T-helper 1 cell treated with Interleukin-12 subunit alpha and Interleukin-12 subunit beta and Interleukin-4 antibody, amounts not matched to agents 30 μg/mL and 1 μg/mL, for 36 hours (primary cell): ENCODE data around the gene TOR1AIP2.

Experiments used
- H3K27ac Mint-ChIP-seq: one replicate; pipeline ENCODE4 v1.8.0; 2021; ENCODE audit warnings: mild to moderate bottlenecking, mixed read lengths
- H3K27me3 Mint-ChIP-seq: one replicate; pipeline ENCODE4 v1.8.0; 2021; ENCODE audit warnings: low read depth, mixed read lengths
- H3K36me3 Mint-ChIP-seq: one replicate; pipeline ENCODE4 v1.8.0; 2021; ENCODE audit warnings: low read depth, mixed read lengths
- H3K4me1 Mint-ChIP-seq: one replicate; pipeline ENCODE4 v1.8.0; 2021; ENCODE audit warnings: low read depth, mixed read lengths
- H3K4me3 Mint-ChIP-seq: one replicate; pipeline ENCODE4 v1.8.0; 2021; ENCODE audit warnings: mild to moderate bottlenecking, moderate library complexity, mixed read lengths
- H3K9me3 Mint-ChIP-seq: one replicate; pipeline ENCODE4 v1.8.0; 2021; ENCODE audit warnings: mixed read lengths

The TOR1AIP2 gene

DNA sequence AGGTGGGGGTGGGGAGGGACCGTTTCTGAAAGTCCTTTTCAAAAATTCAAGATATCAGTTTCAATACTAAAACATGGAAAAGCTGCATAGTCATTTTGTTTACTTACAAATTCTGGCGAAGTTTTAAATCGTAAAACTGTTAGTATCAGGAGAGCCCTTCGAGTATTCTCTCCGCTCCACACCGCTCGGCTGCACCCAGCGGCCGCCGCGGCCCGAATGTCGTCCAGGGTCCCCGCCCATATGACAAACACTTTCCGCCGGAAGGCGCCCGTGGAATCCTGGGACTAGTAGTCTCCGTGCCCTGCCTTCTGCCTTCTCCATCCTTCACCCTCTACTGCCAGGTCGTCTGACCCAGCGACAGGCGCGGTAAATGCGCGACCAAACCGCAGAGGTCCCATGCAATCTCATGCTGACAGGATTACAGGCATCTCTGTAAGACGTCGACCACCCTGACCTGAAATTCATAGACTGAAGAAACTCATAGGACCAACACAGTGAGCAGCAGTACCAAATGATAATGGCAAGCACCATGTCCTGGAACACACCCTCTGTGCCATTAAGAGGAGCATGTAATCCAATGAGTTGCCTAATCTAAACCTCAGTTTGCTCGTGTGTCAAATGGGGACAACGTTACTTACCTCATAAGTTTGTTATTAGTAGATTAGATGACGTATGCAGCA, at the start of gene TOR1AIP2:
TSS of gene TOR1AIP2 (minus strand) at position 218 of the 680 bp plus-strand sequence. CDS start 25,138 bp downstream, outside the sequence.
- Mint-ChIP-seq H3K27me3 (no peaks in the 10 kb centered on the region), H3K36me3 (peaks cover 16% of the 10 kb centered on the region), H3K9me3 (no peaks in the 10 kb centered on the region), H3K4me1 (peaks cover 34% of the 10 kb centered on the region), H3K4me3 (peak within 1 kb of the TSS; percentile 90), H3K27ac (peak within 1 kb of the TSS; percentile 89)

DNA sequence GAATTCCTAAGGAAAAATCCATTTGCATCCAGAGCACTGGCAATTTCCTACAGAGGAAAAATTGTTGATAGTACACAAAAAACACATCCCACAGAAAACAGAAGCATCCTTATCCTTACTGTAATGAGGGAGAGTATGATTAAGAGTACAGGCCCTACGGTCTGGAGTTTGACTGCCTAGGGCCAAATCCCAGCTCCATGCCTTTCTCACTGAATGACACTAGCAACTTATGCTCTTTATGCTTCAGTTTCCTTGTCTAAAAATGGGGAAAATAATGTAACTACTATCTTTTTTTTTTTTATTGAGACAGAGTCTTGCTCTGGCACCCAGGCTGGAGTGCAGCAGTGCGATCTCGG, 49.2 kb upstream of the TOR1AIP2 start:
- no peak overlapping the region for H3K4me3 Mint-ChIP-seq

DNA sequence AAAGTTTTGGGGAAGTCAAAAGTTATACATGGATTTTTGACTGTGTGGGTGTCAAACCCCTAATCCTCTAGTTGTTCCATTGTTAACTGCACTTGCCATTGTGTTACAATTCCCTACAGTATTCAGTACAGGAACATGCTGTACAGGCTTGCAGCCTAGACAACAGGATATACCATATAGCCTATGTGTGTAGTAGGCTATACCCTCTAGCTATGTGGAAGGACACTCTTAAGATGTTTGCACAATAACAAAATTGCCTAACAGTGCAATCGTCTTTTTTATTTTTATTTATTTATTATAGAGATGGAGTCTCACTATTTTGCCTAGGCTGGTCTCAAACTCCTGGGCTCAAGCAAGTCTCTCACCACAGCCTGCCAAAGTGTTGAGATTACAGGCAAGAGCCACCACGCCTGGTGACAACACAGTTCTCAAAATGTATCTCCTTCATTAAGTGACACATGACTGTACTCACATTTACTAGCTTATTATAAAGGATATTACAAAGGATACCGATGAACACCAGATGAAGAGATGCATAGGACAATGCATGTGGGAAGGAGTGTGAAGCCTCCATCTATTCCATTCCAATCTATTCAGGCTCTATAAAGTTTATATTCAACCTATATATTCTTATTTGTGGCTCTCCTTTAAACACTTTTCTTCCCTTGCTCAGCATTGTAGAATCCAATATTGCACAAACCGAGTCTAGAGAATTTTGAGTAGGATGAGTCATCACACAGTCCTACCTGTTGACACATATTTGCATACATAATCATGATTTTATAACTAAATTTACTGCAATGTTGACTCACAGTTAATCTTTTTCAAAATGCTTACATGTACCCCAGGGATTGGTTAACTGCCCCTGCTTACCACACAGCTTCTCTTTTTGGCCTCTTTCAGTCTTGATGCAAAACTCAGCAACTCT, 48.6 kb upstream of the TOR1AIP2 start:
- peaks cover 4% of the 10 kb centered on the region for H3K4me1 Mint-ChIP-seq

More for the DNA sequence above, 49.2 kb upstream of the TOR1AIP2 start:
- peaks cover 4% of the 10 kb centered on the region for H3K4me1 Mint-ChIP-seq
- no peak overlapping the region for H3K27ac Mint-ChIP-seq
- peaks cover 5% of the 10 kb centered on the region for H3K27me3 Mint-ChIP-seq
- no peaks in the 10 kb centered on the region for H3K9me3 Mint-ChIP-seq
- H3K36me3 Mint-ChIP-seq, result peaks cover 10% of the 10 kb centered on the region

DNA sequence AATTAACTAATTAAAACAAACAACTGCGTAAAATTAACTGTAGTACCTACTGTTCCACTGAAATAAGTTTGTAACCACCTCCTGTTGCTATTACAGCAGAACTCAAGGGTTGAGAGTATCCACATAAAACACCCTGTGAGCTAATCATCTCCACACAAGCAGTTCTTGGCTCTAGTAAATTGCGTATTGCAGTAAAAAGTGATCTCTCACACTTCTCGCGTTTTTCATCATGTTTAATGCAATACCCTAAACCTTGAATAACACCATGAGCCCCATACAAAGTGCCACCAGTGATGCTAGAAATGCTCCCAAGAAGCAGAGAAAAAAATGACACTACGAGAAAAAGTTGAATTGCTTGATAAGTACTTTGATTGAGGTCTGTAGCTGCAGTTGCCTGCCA, 47.7 kb upstream of the TOR1AIP2 start:
- Mint-ChIP-seq H3K9me3 (no peaks in the 10 kb centered on the region), H3K27ac (no peak overlapping the region), H3K4me1 (peaks cover 4% of the 10 kb centered on the region), H3K4me3 (no peak overlapping the region), H3K36me3 (peaks cover 16% of the 10 kb centered on the region), H3K27me3 (peaks cover 3% of the 10 kb centered on the region)

More for the DNA sequence above, 48.6 kb upstream of the TOR1AIP2 start:
- Mint-ChIP-seq H3K27me3 (peaks cover 5% of the 10 kb centered on the region), H3K4me3 (no peak overlapping the region), H3K9me3 (no peaks in the 10 kb centered on the region), H3K36me3 (peaks cover 13% of the 10 kb centered on the region), H3K27ac (no peak overlapping the region)

DNA sequence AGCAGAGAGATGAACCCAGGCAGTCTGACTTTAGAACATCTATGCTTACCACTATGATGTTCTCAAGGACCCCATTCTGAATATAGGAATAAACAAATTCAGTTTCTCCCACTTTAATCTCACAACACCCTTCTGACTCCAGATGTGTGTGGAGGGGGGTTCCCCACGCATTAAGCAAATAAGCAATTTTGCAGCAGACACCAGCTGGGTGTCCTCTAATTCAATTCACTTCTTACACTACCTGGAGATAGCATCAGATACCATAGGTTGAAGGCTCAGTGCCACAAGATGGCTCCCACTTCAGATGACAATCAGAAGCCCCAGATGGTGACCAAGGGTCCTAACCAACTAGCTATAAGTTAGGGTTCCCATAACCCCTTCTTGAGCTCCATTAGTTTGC, 46.7 kb upstream of the TOR1AIP2 start:
- H3K4me3 Mint-ChIP-seq, result no peak overlapping the region
- peaks cover 4% of the 10 kb centered on the region for H3K4me1 Mint-ChIP-seq
- peaks cover 23% of the 10 kb centered on the region for H3K36me3 Mint-ChIP-seq
- no peak overlapping the region for H3K27ac Mint-ChIP-seq
- no peaks in the 10 kb centered on the region for H3K9me3 Mint-ChIP-seq
- no peaks in the 10 kb centered on the region for H3K27me3 Mint-ChIP-seq

DNA sequence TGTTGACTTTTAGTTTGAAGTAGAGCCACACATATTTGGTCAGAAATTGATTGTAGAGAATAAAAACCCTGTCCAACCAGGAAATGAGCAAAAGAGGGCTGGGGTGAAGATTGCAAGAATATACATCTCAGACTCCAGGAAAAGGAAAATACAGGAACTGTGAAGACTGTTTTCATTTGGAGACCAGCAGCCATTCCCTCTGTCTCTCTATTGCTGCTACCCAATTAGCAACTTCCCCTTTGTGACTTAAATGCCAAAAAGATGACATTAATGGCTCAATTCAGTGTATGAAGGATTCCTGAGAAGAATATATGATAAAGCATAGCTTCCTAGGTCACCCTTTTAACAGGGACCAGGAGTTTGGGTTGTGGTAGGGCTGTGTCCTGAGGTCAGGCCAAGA, 45.4 kb upstream of the TOR1AIP2 start:
- Mint-ChIP-seq H3K4me1 (peaks cover 6% of the 10 kb centered on the region), H3K4me3 (no peak overlapping the region), H3K36me3 (peaks cover 32% of the 10 kb centered on the region), H3K9me3 (no peaks in the 10 kb centered on the region), H3K27ac (no peak overlapping the region), H3K27me3 (no peaks in the 10 kb centered on the region)

DNA sequence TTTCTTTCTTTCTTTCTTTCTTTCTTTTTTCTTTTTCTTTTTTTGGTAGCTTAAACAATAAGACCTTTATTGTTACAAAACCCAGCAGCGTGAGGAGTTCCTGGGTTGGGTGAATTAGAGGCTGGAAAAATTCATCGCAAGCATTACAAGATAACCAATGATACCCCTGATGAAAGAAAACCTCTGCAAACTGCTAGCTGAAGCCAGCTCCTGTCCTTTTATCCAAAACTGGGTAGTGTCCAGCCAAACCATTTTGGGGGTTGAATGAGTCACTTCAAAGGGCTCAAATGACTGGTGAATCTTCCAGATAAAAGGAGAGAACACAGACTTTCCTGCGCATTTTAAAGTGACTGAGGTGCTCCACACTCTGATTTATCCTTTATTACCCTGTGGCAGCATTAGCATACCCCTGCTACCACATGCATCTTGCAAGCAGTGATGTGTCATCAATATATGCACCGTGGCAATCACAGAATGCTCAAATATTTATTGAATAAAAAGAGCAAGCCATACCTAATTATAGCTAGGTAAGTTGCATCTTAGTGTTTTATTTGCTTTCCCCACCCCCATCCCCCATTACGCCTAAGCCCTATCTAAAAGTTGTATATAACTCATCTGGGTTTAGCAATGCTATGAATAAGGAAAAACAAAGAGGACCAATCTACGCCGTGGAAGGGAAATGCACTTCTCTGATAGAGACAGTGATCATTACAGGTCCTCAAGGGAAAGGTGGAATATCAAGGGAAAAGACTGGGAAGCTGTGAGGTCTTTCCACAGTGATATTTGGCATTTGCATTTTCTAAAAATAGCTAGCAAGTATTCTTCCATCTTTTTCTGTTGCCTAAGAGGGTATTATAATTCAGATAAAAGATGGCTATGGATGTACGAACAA, 44.6 kb upstream of the TOR1AIP2 start:
- H3K9me3 Mint-ChIP-seq, result no peaks in the 10 kb centered on the region
- H3K36me3 Mint-ChIP-seq, result peaks cover 40% of the 10 kb centered on the region
- H3K27me3 Mint-ChIP-seq, result no peaks in the 10 kb centered on the region
- H3K4me3 Mint-ChIP-seq, result no peak overlapping the region
- H3K4me1 Mint-ChIP-seq, result peaks cover 8% of the 10 kb centered on the region
- H3K27ac Mint-ChIP-seq, result no peak overlapping the region

DNA sequence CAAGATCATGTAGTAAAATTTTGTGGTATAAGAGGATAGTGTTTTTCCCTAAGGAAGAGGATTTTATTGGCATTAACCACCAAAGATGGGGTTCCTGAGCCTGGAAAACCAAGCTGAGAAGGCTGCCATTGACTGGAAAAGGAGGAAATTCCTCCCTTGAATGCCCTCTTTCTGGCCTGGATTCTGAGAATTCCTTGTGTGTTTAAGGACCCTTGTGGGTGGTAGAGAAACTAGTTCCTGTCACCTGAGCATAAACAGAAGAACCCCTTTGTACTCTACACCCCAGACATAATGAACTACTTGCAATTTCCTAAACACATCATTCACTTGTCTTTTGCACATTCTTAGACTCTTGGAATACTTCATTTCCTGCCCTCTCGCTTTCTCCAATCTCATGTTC, 43.9 kb upstream of the TOR1AIP2 start:
- Mint-ChIP-seq H3K9me3 (no peaks in the 10 kb centered on the region), H3K4me1 (peaks cover 8% of the 10 kb centered on the region), H3K36me3 (peaks cover 40% of the 10 kb centered on the region), H3K27ac (no peak overlapping the region), H3K27me3 (no peaks in the 10 kb centered on the region), H3K4me3 (no peak overlapping the region)

DNA sequence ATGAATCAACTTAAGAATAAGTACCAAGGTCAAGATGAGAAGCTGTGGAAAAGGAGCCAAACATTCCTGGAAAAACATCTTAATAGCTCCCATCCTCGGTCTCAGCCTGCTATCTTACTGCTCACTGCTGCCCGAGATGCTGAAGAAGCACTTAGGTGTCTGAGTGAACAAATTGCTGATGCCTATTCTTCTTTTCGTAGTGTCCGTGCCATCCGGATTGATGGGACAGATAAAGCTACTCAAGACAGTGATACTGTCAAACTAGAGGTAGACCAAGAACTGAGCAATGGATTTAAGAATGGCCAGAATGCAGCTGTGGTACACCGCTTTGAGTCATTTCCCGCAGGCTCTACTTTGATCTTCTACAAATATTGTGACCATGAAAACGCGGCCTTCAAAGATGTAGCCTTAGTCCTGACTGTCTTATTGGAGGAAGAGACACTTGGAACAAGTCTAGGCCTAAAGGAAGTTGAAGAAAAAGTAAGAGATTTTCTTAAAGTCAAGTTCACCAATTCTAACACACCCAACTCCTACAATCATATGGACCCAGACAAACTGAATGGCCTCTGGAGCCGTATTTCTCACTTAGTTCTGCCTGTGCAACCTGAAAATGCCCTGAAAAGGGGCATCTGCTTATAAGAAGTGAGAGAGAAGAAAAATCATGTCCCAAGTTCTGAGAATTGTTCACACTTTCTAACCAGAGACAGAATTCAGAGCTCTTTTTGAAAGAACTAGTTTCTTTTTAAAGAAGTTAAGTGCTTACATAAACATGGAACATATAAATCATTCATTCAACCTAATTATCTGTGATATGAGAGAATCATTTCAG, 40.2 kb upstream of the TOR1AIP2 start:
- Mint-ChIP-seq H3K27ac (no peak overlapping the region), H3K9me3 (no peaks in the 10 kb centered on the region), H3K4me1 (peaks cover 6% of the 10 kb centered on the region), H3K36me3 (peaks cover 45% of the 10 kb centered on the region), H3K4me3 (no peak overlapping the region), H3K27me3 (no peaks in the 10 kb centered on the region)

DNA sequence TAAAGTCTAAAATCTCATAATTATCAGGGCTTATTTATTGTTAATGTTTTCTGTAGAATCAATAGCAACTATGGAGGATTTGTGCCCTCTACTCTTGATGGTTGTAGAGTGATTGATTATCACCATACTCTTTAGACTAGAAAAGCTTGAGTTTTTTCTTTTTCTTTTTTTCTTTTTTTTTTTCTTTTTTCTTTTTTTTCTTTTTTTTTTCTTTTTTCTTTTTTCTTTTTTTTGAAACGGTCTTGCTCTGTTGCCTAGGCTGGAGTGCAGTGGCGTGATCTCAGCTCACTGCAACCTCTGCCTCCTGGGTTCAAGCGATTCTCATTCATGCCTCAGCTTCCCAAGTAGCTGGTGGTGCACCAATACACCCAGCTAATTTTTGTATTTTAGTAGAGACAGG, 34.2 kb upstream of the TOR1AIP2 start:
- Mint-ChIP-seq H3K4me1 (peaks cover 3% of the 10 kb centered on the region), H3K9me3 (no peaks in the 10 kb centered on the region), H3K27me3 (no peaks in the 10 kb centered on the region), H3K4me3 (no peak overlapping the region), H3K36me3 (peaks cover 20% of the 10 kb centered on the region), H3K27ac (no peak overlapping the region)

DNA sequence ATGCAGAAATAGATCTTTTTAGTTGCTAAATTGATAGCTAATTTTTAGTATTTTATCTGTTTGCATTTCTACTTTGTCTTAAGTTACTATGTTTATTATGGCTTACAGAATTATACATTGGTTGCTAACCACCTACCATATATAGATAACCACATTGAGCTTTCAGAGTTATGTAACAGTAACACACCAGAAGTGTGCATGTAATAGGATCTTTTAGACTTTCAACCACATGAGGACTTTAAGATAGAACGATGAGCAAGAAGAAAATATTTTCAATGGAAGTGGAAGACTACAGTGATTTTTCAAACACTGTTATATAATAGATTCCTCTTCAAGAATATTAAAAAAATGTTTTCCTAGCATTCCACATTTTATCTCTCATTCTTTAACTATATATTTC, 33.3 kb upstream of the TOR1AIP2 start:
- H3K27ac Mint-ChIP-seq, result no peak overlapping the region
- H3K36me3 Mint-ChIP-seq, result peaks cover 23% of the 10 kb centered on the region
- H3K27me3 Mint-ChIP-seq, result no peaks in the 10 kb centered on the region
- no peaks in the 10 kb centered on the region for H3K9me3 Mint-ChIP-seq
- H3K4me1 Mint-ChIP-seq, result peaks cover 3% of the 10 kb centered on the region
- H3K4me3 Mint-ChIP-seq, result no peak overlapping the region

DNA sequence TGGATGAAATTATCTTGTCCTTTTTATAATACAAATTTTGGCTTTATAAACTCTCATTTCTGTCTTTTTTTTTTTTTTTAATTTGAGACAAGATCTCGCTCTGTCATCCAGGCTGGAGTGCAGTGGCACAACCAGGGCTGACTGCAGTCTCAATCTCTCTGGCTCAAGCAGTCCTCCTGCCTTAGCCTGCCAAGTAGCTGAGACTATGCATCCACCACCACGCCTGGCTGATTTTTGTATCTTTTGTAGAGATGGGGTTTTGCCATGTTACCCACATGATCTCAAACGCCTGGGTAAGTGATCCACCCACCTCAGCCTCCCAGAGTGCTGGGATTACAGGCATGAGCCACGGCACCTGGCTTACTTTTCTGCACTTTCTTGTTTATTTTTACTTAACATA, 12.0 kb upstream of the TOR1AIP2 start:
- Mint-ChIP-seq H3K36me3 (peaks cover 16% of the 10 kb centered on the region), H3K9me3 (no peaks in the 10 kb centered on the region), H3K4me3 (no peak overlapping the region), H3K4me1 (peaks cover 16% of the 10 kb centered on the region), H3K27ac (no peak overlapping the region), H3K27me3 (no peaks in the 10 kb centered on the region)

DNA sequence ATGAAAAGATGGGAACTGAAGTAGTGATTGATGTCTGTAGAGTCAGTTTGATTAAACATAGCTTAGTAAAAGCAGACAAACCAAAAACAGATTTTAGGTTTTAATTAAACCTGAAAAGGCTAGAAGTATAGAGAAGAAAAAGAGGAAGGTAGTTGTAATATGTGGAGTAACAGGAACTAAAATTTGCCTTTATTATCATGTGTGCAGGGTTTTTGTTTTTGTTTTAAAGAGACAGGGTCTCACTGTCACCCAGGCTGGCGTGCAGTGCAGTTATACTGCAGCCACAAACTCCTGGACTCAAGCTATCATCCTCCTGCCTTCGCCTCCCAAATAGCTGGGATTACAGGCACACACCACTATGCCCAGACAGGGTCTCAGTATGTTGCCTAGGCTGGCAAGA, 10.5 kb upstream of the TOR1AIP2 start:
- no peaks in the 10 kb centered on the region for H3K9me3 Mint-ChIP-seq
- no peak overlapping the region for H3K4me3 Mint-ChIP-seq
- H3K27me3 Mint-ChIP-seq, result no peaks in the 10 kb centered on the region
- peaks cover 22% of the 10 kb centered on the region for H3K4me1 Mint-ChIP-seq
- H3K27ac Mint-ChIP-seq, result no peak overlapping the region
- H3K36me3 Mint-ChIP-seq, result peaks cover 22% of the 10 kb centered on the region

DNA sequence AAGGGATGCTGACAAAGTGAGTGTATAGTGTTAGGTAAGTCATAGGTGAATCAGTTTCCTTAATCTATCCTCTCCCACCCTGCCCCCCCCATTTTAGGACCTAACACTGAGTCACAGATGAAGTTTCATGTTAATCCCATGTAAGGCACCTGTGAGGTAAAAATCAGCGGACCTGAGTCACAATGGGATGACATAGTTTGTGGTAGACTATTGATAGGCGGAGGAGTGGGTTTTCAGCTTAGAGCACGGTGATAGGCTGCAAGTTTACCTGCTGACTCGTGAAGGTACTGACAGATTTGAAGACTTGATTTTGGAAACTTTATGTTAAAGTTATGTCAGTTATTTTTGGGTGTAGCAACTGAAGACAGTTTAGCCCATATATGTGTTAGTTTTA, 6.1 kb upstream of the TOR1AIP2 start:
- Mint-ChIP-seq H3K27ac (peak overlapping the region; percentile 99), H3K27me3 (no peaks in the 10 kb centered on the region), H3K9me3 (no peaks in the 10 kb centered on the region), H3K36me3 (peaks cover 17% of the 10 kb centered on the region), H3K4me1 (peaks cover 34% of the 10 kb centered on the region), H3K4me3 (peak overlapping the region; percentile 92)
